Right lobe of liver (tissue), 6 donors: Measurements from ENCODE around the gene DLG2. TPM values are rescaled to one million over a fixed set of nuclear protein-coding genes. Genes with fewer than 3 reads are reported as not detected.

ENCODE experiments used
- ATAC-seq, 4 donors: fragments of 200-7000 bp; cut with Tn5 transposase; one replicate each; pipeline ENCODE4 v1.9.1; 2020; ENCODE audit warnings: mild to moderate bottlenecking in 4 of 4, moderate library complexity in 4 of 4
- DNase-seq, 3 donors: peaks; one replicate each; pipeline ENCODE4 v3.0.0-alpha.2; 2020
- H3K27ac ChIP-seq, 3 donors: fragments of 200-600 bp; one replicate each; pipeline ENCODE4 v1.8.0; 2022
- H3K27me3 ChIP-seq, 2 donors: fragments of 200-600 bp; one replicate each; pipeline ENCODE4 v1.8.0; 2022
- H3K36me3 ChIP-seq, 4 donors: fragments of 200-600 bp; sonication (generic) in 1 of 4; one replicate each; pipeline versions ENCODE4 v1.5.1 to v1.8.0; 2017 to 2022; ENCODE audit warnings: control low read depth in 1 of 4
- H3K4me1 ChIP-seq, 4 donors: fragments of 200-600 bp; sonication (generic) in 1 of 4; one replicate each; pipeline versions ENCODE4 v1.5.1 to v1.8.0; 2017 to 2022; ENCODE audit warnings: control low read depth in 1 of 4
- H3K4me3 ChIP-seq, 3 donors: fragments of 200-600 bp; one replicate each; pipeline ENCODE4 v1.8.0; 2022
- H3K9me3 ChIP-seq, 4 donors: fragments of 200-600 bp; sonication (generic) in 1 of 4; one replicate each; pipeline versions ENCODE4 v1.5.1 to v1.8.0; 2017 to 2022; ENCODE audit warnings: control low read depth in 1 of 4
- POLR2A ChIP-seq: fragments of 450-650 bp; IDR thresholded peaks from one replicate; pipeline ENCODE4 v1.6.1; 2017; ENCODE audit warnings: antibody characterized with exemption, mild to moderate bottlenecking
- WGBS: methylation state at CpG from one replicate; pipeline ENCODE4 v1.1.6; 2018; ENCODE audit warnings: low coverage, low lambda C conversion rate; ENCODE audit not compliant: insufficient coverage; ENCODE audit errors: missing lambda C conversion rate; 5-methylcytosine and 5-hydroxymethylcytosine counted together
- intact Hi-C, 2 donors: fragments of 100-400 bp; cut with DNase I; formaldehyde crosslinking; loops; one replicate each; pipeline versions ENCODE4 v1.11.2 to v1.14.1; 2022
- total RNA-seq, 6 experiments: library from RNA; depleted of rRNA in 2 of 6; stranded (reverse); fragments of >200 nt in 2 of 6; fragmentation: NEBNext Ultra II Directional in 3 of 6; extraction: Animal tissue kit (Norgen Biotek cat#: 25700) in 3 of 6; gene quantifications; one replicate each; pipeline versions ENCODE4 v1.1.0 to v1.2.4, GENCODE V29; 2016 to 2023
- TF ChIP-seq, protein P1 (sequence below), 4 donors: fragments of 200-600 bp in 3 of 4; fragments of 450-650 bp in 1 of 4; IDR thresholded peaks; one replicate each; pipeline versions ENCODE4 v1.5.1 to v1.8.0; 2016 to 2022; ENCODE audit warnings: antibody characterized with exemption in 4 of 4, mild to moderate bottlenecking in 2 of 4
- donor health status: DM: no; HTN: yes; CAD: no.
- donor health status: DM: no; HTN: no; CAD: no.
- donor health status: DM: no; HTN: no; CAD: no.
- donor health status: DM: no; HTN: yes; CAD: no.
- donor health status: DM: no; HTN: yes; CAD: no.

DLG2 gene
- total RNA-seq, 6 experiments from 2014 or later, result 1.2 to 6.4 (median 2.5) TPM

DNA sequence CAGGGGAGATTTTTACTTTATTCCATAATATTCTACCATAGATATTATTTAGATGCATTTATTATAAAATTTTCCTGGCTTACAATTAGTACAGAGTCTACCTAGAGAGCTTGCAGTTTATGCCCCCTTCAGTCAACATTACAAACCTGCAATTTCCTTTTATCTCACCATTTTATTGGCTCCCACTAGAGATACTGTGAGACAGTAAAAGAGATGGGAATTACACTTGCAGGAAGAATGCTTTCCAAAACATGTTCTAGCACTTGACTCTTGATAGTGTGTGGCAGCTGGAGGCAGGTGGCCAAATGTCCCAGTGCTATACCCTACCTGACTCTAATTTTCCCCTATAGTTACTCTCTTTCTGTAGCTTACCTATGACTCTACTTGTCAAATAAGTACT is 863.2 kb downstream of the DLG2 start:
- Histone ChIP-seq H3K36me3 (no peaks in the 10 kb centered on the region), H3K9me3 (no peaks in the 10 kb centered on the region), H3K27me3 (no peaks in the 10 kb centered on the region), H3K4me1 (no peaks in the 10 kb centered on the region), H3K4me3 (no peak overlapping the region), H3K27ac (no peak overlapping the region)
- ATAC-seq (no peak), DNase-seq (no peak)
- TF ChIP-seq POLR2A, result no peak
- TF ChIP-seq, protein P1, sequence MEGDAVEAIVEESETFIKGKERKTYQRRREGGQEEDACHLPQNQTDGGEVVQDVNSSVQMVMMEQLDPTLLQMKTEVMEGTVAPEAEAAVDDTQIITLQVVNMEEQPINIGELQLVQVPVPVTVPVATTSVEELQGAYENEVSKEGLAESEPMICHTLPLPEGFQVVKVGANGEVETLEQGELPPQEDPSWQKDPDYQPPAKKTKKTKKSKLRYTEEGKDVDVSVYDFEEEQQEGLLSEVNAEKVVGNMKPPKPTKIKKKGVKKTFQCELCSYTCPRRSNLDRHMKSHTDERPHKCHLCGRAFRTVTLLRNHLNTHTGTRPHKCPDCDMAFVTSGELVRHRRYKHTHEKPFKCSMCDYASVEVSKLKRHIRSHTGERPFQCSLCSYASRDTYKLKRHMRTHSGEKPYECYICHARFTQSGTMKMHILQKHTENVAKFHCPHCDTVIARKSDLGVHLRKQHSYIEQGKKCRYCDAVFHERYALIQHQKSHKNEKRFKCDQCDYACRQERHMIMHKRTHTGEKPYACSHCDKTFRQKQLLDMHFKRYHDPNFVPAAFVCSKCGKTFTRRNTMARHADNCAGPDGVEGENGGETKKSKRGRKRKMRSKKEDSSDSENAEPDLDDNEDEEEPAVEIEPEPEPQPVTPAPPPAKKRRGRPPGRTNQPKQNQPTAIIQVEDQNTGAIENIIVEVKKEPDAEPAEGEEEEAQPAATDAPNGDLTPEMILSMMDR (IDR thresholded peaks at IDR 0.05), result no peak
- intact Hi-C loops, result no loop called here

GRCh38 chr11:84757711-84758110 is 869.4 kb downstream of the DLG2 start:
- WGBS, result 59% methylated on average over 2 of the region's 2 CpGs

DNA sequence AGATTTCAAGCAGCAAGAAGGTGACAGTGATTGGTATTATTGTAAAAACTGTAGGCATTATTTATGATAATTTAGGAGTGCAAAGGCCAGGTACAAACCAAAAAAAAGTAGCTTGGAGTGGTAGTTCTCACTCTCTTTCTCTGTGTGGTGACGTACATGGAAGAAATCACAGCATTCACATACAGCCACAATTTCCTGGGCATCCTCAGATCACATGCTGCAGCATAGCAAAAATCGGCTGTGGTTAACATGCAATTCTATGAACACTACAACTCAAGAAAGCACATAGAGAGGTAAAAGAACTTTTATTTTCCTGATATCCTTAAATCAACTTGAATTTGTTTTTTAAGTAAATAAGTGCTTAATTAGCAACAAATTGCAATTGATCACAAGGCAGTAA is 875.8 kb downstream of the DLG2 start:
- no peak overlapping the region for H3K4me3 ChIP-seq
- no peaks in the 10 kb centered on the region for H3K9me3 ChIP-seq
- H3K4me1 ChIP-seq, result no peaks in the 10 kb centered on the region
- DNase-seq (no peak), ATAC-seq (no peak)
- 45% methylated on average over 2 of the region's 2 CpGs for WGBS
- no peak overlapping the region for H3K27ac ChIP-seq
- no peaks in the 10 kb centered on the region for H3K36me3 ChIP-seq
- no peaks in the 10 kb centered on the region for H3K27me3 ChIP-seq
- intact Hi-C loops, result no loop called here
- no peak for TF ChIP-seq POLR2A
- TF ChIP-seq, protein P1 (IDR thresholded peaks at IDR 0.05), result no peak

More at GRCh38 chr11:84757711-84758110, 869.4 kb downstream of the DLG2 start:
- no peaks in the 10 kb centered on the region for H3K9me3 ChIP-seq
- no peak for TF ChIP-seq POLR2A
- TF ChIP-seq, protein P1 (IDR thresholded peaks at IDR 0.05), result no peak
- H3K27ac ChIP-seq, result no peak overlapping the region
- H3K4me3 ChIP-seq, result no peak overlapping the region
- no peaks in the 10 kb centered on the region for H3K27me3 ChIP-seq
- DNase-seq, result no peak
- H3K4me1 ChIP-seq, result no peaks in the 10 kb centered on the region
- no peak for ATAC-seq
- intact Hi-C loops, result no loop called here
- H3K36me3 ChIP-seq, result no peaks in the 10 kb centered on the region

- intact Hi-C loops, result no loop called here
Measured at GRCh38 chr11:84747871-84748270, 879.3 kb downstream of the DLG2 start.

More at GRCh38 chr11:84747871-84748270, 879.3 kb downstream of the DLG2 start:
- Histone ChIP-seq H3K27me3 (no peaks in the 10 kb centered on the region), H3K4me3 (no peak overlapping the region), H3K9me3 (no peaks in the 10 kb centered on the region), H3K4me1 (no peaks in the 10 kb centered on the region), H3K27ac (no peak overlapping the region), H3K36me3 (no peaks in the 10 kb centered on the region)
- no peak for TF ChIP-seq POLR2A
- TF ChIP-seq, protein P1 (IDR thresholded peaks at IDR 0.05), result no peak
- DNase-seq (no peak), ATAC-seq (no peak)
- WGBS, result 20% methylated on average over 2 of the region's 2 CpGs
